ENCODE results near the gene DLX1.

DLX1 gene

DNA sequence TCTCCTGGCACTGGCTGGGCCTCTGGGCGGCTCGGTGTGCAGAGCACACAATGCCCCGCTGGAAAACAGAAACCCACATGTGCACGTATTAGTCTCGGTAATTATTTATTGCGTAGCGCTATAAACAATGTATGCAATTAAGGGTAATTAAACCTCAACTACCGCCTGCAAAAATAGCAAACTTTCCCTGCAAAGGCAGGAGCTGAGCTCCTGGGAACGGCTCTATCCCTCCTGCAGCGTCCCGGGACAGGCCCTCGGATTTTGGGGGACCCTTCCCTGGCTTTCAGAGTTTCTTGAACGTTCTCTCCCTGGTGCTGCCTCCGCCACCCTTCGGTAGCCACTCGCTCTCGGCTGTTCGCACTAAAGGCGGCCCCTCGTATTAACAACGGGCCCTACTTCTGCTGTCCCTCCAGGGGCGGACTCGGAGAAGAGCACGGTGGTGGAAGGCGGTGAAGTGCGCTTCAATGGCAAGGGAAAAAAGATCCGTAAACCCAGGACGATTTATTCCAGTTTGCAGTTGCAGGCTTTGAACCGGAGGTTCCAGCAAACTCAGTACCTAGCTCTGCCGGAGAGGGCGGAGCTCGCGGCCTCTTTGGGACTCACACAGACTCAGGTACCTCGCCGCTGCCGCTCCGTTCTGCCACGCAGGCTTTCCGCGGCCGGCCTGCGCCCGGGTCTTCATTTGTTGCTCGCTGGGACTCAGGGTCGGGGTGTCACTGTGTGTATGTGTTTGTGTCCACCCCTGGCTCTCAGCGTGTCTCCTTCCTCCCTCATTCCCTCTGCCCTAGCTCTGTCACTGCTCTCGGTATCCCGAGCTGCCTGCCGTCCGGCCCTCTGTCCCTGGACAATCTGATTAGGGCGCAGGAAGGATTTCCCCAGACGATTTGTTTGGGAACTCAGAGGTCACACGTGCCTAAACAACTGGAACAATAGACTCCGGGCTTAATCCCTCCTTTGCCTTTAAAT, 1.2 kb downstream of the DLX1 start:
- Histone ChIP-seq H3K4me3 (ENCODE audit: low read depth, low read length) (peak overlapping the region; percentile 58), H3K4me1 (ENCODE audit: control insufficient read depth, insufficient read depth, low read length) (no peaks in the 10 kb centered on the region; the same call in 1 of the 2 replicates), H3K9me3 (ENCODE audit: control insufficient read depth, insufficient read depth, low read depth, low read length) (no peaks in the 10 kb centered on the region), H3K27ac (ENCODE audit: extremely low read depth, low read depth, low read length) (peak overlapping the region; percentile 95), H3K36me3 (ENCODE audit: control insufficient read depth in 2 of 2, insufficient read depth in 1 of 2, low read length in 2 of 2) (peaks cover 0 to 28% of the 10 kb centered on the region in 2 experiments; a peak in 1 of 3 replicates)
- ChIA-PET CTCF (interaction anchor here (0.5 to 1.4 kb wide), 2 partner anchors 9 to 279 kb away, joined by 3 to 9 read pairs; no protein-coding TSS in a partner anchor), POLR2A (interaction anchor here (1.0 to 7.5 kb wide), 4 partner anchors 10 to 164 kb away, joined by 5 to 147 read pairs (median 28); partner anchors contain the start of genes DLX2 and HAT1)
- TF ChIP-seq, protein P1, sequence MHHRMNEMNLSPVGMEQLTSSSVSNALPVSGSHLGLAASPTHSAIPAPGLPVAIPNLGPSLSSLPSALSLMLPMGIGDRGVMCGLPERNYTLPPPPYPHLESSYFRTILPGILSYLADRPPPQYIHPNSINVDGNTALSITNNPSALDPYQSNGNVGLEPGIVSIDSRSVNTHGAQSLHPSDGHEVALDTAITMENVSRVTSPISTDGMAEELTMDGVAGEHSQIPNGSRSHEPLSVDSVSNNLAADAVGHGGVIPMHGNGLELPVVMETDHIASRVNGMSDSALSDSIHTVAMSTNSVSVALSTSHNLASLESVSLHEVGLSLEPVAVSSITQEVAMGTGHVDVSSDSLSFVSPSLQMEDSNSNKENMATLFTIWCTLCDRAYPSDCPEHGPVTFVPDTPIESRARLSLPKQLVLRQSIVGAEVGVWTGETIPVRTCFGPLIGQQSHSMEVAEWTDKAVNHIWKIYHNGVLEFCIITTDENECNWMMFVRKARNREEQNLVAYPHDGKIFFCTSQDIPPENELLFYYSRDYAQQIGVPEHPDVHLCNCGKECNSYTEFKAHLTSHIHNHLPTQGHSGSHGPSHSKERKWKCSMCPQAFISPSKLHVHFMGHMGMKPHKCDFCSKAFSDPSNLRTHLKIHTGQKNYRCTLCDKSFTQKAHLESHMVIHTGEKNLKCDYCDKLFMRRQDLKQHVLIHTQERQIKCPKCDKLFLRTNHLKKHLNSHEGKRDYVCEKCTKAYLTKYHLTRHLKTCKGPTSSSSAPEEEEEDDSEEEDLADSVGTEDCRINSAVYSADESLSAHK (tag by site-specific recombination; IDR thresholded peaks at IDR 0.05), result 0 out of 2 replicates have a peak, but pooled peaks have one; percentile 6
- TF ChIP-seq GLIS2 (tag by site-specific recombination; IDR thresholded peaks at IDR 0.05), result no peak
- TF ChIP-seq ZNF335 (tag by site-specific recombination; conservative IDR thresholded peaks at IDR 0.05), result peak; percentile 12; the same call in 1 of the 2 replicates
- TF ChIP-seq ZNF561 (tag by site-specific recombination; IDR thresholded peaks at IDR 0.05; ENCODE audit: borderline replicate concordance), result no peak
- TF ChIP-seq, protein P2, sequence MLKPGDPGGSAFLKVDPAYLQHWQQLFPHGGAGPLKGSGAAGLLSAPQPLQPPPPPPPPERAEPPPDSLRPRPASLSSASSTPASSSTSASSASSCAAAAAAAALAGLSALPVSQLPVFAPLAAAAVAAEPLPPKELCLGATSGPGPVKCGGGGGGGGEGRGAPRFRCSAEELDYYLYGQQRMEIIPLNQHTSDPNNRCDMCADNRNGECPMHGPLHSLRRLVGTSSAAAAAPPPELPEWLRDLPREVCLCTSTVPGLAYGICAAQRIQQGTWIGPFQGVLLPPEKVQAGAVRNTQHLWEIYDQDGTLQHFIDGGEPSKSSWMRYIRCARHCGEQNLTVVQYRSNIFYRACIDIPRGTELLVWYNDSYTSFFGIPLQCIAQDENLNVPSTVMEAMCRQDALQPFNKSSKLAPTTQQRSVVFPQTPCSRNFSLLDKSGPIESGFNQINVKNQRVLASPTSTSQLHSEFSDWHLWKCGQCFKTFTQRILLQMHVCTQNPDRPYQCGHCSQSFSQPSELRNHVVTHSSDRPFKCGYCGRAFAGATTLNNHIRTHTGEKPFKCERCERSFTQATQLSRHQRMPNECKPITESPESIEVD (tag by site-specific recombination; IDR thresholded peaks at IDR 0.05), result 0 out of 2 replicates have a peak, but pooled peaks have one; percentile 15
- 0 out of 2 replicates have a peak, but pooled peaks have one; percentile 52 for TF ChIP-seq IKZF3 (tag by site-specific recombination; IDR thresholded peaks at IDR 0.05)
- no peak for TF ChIP-seq ZNF830 (tag by site-specific recombination; IDR thresholded peaks at IDR 0.05; ENCODE audit: low read depth)

DNA sequence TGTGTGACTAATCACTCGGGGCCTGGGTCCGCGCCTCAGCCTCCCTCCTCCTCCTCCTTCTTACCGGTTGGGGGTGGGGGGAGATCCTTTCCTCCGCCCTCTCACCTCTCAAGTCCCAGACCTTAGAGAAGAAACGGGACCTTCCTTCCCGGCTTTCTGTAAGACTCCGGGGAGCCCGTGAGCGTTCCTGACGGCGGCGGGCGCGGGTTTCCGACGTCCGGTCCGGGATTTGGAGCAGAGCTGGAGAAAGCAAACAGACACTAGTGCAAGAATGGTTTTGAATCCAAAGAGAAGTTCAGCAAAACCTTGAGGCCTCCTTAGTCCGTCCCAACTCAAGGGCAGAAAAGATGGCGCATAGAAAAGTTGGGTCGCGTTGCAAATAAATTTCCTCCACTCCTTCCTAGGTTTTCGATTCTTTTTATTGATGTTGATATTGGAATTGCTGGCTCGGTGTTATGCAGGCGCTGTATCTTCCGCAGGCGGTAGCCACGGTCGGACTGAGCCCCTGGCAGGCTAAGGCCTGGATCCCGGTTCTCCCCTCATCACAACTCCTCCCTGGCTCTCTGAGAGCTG, 2.0 kb downstream of the DLX1 start:
- Histone ChIP-seq H3K4me1 (ENCODE audit: control insufficient read depth, insufficient read depth, low read length) (no peaks in the 10 kb centered on the region; the same call in 1 of the 2 replicates), H3K4me3 (ENCODE audit: low read depth, low read length) (no peak overlapping the region)
- CTCF ChIA-PET, result interaction anchor here (0.5 to 0.6 kb wide), 3 partner anchors 16 to 279 kb away, joined by 3 read pairs; no protein-coding TSS in a partner anchor

More for the DNA sequence above, 2.0 kb downstream of the DLX1 start:
- Histone ChIP-seq H3K27ac (ENCODE audit: extremely low read depth, low read depth, low read length) (no peak overlapping the region; the same call in 1 of the 2 replicates), H3K9me3 (ENCODE audit: control insufficient read depth, insufficient read depth, low read depth, low read length) (no peaks in the 10 kb centered on the region), H3K36me3 (ENCODE audit: control insufficient read depth in 2 of 2, insufficient read depth in 1 of 2, low read length in 2 of 2) (peaks cover 0 to 28% of the 10 kb centered on the region in 2 experiments; a peak in 1 of 3 replicates)
- POLR2A ChIA-PET, result interaction anchor here (7.5 kb wide), 1 partner anchor 10 kb away, joined by 147 read pairs; no protein-coding TSS in a partner anchor
- TF ChIP-seq ZNF654 (tag by site-specific recombination; IDR thresholded peaks at IDR 0.05; ENCODE audit: low read depth), result no peak
- no peak for TF ChIP-seq ZNF560 (tag by site-specific recombination; IDR thresholded peaks at IDR 0.05; ENCODE audit: borderline replicate concordance)
- TF ChIP-seq, protein P3, sequence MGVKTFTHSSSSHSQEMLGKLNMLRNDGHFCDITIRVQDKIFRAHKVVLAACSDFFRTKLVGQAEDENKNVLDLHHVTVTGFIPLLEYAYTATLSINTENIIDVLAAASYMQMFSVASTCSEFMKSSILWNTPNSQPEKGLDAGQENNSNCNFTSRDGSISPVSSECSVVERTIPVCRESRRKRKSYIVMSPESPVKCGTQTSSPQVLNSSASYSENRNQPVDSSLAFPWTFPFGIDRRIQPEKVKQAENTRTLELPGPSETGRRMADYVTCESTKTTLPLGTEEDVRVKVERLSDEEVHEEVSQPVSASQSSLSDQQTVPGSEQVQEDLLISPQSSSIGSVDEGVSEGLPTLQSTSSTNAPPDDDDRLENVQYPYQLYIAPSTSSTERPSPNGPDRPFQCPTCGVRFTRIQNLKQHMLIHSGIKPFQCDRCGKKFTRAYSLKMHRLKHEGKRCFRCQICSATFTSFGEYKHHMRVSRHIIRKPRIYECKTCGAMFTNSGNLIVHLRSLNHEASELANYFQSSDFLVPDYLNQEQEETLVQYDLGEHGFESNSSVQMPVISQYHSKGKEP (tag by site-specific recombination; IDR thresholded peaks at IDR 0.05), result no peak
- TF ChIP-seq, protein P4, sequence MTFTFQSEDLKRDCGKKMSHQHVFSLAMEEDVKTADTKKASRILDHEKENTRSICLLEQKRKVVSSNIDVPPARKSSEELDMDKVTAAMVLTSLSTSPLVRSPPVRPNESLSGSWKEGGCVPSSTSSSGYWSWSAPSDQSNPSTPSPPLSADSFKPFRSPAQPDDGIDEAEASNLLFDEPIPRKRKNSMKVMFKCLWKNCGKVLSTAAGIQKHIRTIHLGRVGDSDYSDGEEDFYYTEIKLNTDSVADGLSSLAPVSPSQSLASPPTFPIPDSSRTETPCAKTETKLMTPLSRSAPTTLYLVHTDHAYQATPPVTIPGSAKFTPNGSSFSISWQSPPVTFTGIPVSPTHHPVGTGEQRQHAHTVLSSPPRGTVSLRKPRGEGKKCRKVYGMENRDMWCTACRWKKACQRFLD (tag by site-specific recombination; IDR thresholded peaks at IDR 0.05), result no peak
- no peak for TF ChIP-seq ZNF19 (tag by site-specific recombination; IDR thresholded peaks at IDR 0.05; ENCODE audit: low read depth)
- TF ChIP-seq BCL11B (tag by site-specific recombination; IDR thresholded peaks at IDR 0.05; ENCODE audit: low read depth), result no peak
- no peak for TF ChIP-seq ZNF37A (tag by site-specific recombination; IDR thresholded peaks at IDR 0.05)
- no peak for TF ChIP-seq ZNF354C (tag by site-specific recombination; IDR thresholded peaks at IDR 0.05; ENCODE audit: borderline replicate concordance, low read depth)
- TF ChIP-seq, protein P5, sequence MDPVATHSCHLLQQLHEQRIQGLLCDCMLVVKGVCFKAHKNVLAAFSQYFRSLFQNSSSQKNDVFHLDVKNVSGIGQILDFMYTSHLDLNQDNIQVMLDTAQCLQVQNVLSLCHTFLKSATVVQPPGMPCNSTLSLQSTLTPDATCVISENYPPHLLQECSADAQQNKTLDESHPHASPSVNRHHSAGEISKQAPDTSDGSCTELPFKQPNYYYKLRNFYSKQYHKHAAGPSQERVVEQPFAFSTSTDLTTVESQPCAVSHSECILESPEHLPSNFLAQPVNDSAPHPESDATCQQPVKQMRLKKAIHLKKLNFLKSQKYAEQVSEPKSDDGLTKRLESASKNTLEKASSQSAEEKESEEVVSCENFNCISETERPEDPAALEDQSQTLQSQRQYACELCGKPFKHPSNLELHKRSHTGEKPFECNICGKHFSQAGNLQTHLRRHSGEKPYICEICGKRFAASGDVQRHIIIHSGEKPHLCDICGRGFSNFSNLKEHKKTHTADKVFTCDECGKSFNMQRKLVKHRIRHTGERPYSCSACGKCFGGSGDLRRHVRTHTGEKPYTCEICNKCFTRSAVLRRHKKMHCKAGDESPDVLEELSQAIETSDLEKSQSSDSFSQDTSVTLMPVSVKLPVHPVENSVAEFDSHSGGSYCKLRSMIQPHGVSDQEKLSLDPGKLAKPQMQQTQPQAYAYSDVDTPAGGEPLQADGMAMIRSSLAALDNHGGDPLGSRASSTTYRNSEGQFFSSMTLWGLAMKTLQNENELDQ (tag by site-specific recombination; IDR thresholded peaks at IDR 0.05; ENCODE audit: low read depth), result no peak
- no peak for TF ChIP-seq ZNF610 (tag by site-specific recombination; IDR thresholded peaks at IDR 0.05; ENCODE audit: borderline replicate concordance)
- no peak for TF ChIP-seq ZNF433 (tag by site-specific recombination; IDR thresholded peaks at IDR 0.05; ENCODE audit: low read depth)
